Left lung (tissue), 10 donors: ENCODE data around the gene CELF5. TPM values are rescaled to one million over a fixed set of nuclear protein-coding genes. Genes with fewer than 3 reads are reported as not detected.
"Not testable (repeated sequence)": the region's sequence is repeated elsewhere in the genome, so short reads cannot be mapped to it uniquely, and the experiment has no call there.

ENCODE experiments used
- ATAC-seq: fragments of 200-7000 bp; cut with Tn5 transposase; one replicate; pipeline ENCODE4 v1.9.1; 2020; ENCODE audit warnings: moderate library complexity
- DNase-seq, 4 donors: peaks; one replicate each; pipeline ENCODE4 v3.0.0-alpha.2; 2013 to 2020
- H3K27ac ChIP-seq, 2 donors: fragments of 200-600 bp; sonication (generic) in 1 of 2; one replicate each; pipeline versions ENCODE4 v1.5.0 to v1.8.0; 2020 to 2021
- H3K27me3 ChIP-seq, 2 donors: fragments of 200-600 bp; sonication (generic) in 1 of 2; one replicate each; pipeline versions ENCODE4 v1.5.0 to v1.8.0; 2020 to 2021
- H3K36me3 ChIP-seq, 2 donors: fragments of 200-600 bp; sonication (generic) in 1 of 2; one replicate each; pipeline versions ENCODE4 v1.5.0 to v1.8.0; 2020 to 2021
- H3K4me1 ChIP-seq, 2 donors: fragments of 200-600 bp; one replicate each; pipeline ENCODE4 v1.8.0; 2021
- H3K4me3 ChIP-seq, 2 donors: fragments of 200-600 bp; sonication (generic) in 1 of 2; one replicate each; pipeline versions ENCODE4 v1.5.0 to v1.8.0; 2020 to 2021; ENCODE audit warnings: mild to moderate bottlenecking in 1 of 2
- H3K9me3 ChIP-seq, 2 donors: fragments of 200-600 bp; sonication (generic) in 1 of 2; one replicate each; pipeline versions ENCODE4 v1.5.0 to v1.8.0; 2020 to 2021
- CTCF ChIP-seq, 2 donors: fragments of 200-600 bp; sonication (generic) in 1 of 2; IDR thresholded peaks; one replicate each; pipeline versions ENCODE4 v1.5.0 to v1.8.0; 2021; ENCODE audit warnings: antibody characterized with exemption in 2 of 2
- intact Hi-C, 2 donors: fragments of 100-400 bp; cut with DNase I; formaldehyde crosslinking; loops; one replicate each; pipeline versions ENCODE4 v1.11.2 to v1.14.2; 2022
- polyA plus RNA-seq, 6 donors: library from polyadenylated mRNA; unstranded; fragments of 120-200 nt; gene quantifications; one replicate each; pipeline ENCODE4 v1.2.1, GENCODE V29; 2013; ENCODE audit not compliant: insufficient read length in 6 of 6
- total RNA-seq, 2 donors: library from RNA; stranded (reverse); fragmentation: NEBNext Ultra II Directional; extraction: Animal tissue kit (Norgen Biotek cat#: 25700); gene quantifications; one replicate each; pipeline ENCODE4 v1.2.1, GENCODE V29; 2021
- donor health status: DM: no; HTN: yes; CAD: no.
- donor health status: DM: no; HTN: no; CAD: no.

The CELF5 gene
- total and polyA plus RNA-seq, 8 donors: 0.38 to 3.9 (median 2.2) TPM; not detected in 1

DNA sequence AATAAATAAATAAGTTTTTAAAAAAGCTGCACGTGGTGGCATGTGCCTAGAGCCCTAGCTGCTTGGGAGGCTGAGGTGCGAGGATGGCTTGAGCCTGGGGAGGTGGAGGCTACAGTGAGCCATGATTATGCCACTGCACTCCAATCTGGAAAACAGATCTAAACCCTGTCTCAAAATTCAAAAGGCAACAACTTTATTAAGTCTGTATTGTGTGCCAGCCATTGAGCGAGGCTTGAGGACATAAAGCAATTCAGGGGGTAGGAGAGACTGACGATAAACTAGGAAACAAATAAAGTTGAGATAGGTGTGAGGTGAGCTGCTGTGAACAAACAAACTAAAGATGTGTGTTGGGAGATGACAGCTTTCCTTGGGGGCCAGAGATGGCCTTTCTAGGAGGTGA is 8.7 kb downstream of the CELF5 start:
- Histone ChIP-seq H3K4me3 (no peak overlapping the region), H3K27ac (no peak overlapping the region), H3K36me3 (no peaks in the 10 kb centered on the region), H3K9me3 (no peaks in the 10 kb centered on the region), H3K4me1 (no peaks in the 10 kb centered on the region), H3K27me3 (peaks cover 12 to 57% of the 10 kb centered on the region in 2 donors)
- intact Hi-C loops: no loop called here
- ATAC-seq (no peak), DNase-seq (no peak)
- no peak for TF ChIP-seq CTCF (IDR thresholded peaks at IDR 0.05)

DNA sequence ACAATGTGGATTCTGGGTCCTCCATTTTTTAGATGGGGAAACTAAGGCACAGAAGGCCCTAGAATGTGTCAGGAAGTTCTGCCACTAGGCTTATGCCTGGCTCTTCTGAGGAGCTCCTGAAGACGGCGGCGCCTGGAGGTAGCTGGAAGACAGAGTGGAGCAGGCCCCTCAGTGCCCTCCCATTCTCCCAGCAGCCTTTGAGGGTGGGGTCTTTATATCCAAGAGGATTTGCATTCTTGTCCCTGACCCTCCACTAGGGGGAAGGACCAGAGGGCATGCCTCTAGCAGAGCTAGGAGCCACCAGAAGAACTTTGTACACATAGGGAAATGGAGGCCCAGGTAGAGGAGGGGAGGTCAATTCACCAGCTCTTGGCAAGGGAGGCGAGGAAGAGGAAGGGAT is 9.4 kb downstream of the CELF5 start:
- peaks cover 9 to 49% of the 10 kb centered on the region in 2 donors for H3K27me3 ChIP-seq
- no peak for TF ChIP-seq CTCF (IDR thresholded peaks at IDR 0.05)
- no peak for DNase-seq
- ATAC-seq: no peak
- H3K4me3 ChIP-seq: no peak overlapping the region
- no peaks in the 10 kb centered on the region for H3K36me3 ChIP-seq
- H3K27ac ChIP-seq: no peak overlapping the region
- no peaks in the 10 kb centered on the region for H3K9me3 ChIP-seq
- no peaks in the 10 kb centered on the region for H3K4me1 ChIP-seq
- intact Hi-C loops: no loop called here

DNA sequence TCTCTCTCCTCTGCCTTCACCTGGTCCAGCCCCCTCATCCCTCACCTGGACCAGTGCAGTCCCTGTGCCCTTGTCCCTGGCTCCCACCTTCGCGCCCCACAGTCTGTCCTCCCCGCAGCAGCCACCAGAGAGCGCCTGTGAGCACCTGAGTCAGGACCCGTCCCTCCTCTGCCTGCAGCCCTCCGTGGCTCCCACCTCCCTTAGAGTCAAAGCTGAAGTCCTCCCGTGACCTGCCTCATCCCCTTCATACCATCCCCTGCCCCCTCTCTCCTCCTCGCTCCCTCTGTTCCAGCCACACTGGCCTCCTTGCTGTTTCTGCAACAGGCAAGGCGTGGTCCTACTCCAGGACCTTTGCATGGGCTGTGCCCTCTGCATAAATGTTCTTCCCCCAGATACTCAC is 10.3 kb downstream of the CELF5 start:
- Histone ChIP-seq H3K4me1 (no peaks in the 10 kb centered on the region), H3K36me3 (no peaks in the 10 kb centered on the region), H3K4me3 (no peak overlapping the region), H3K27me3 (peaks cover under 1 to 40% of the 10 kb centered on the region in 2 donors), H3K27ac (no peak overlapping the region), H3K9me3 (no peaks in the 10 kb centered on the region)
- no peak for DNase-seq
- intact Hi-C loops: no loop called here
- TF ChIP-seq CTCF (IDR thresholded peaks at IDR 0.05): no peak
- no peak for ATAC-seq

GRCh38 chr19:3235604-3236003 is 11.1 kb downstream of the CELF5 start:
- ATAC-seq, H3K4me3 ChIP-seq, H3K9me3 ChIP-seq, H3K27ac ChIP-seq, DNase-seq, H3K36me3 ChIP-seq, intact Hi-C loops, H3K4me1 ChIP-seq: not testable (repeated sequence)
- peaks cover 0 to 32% of the 10 kb centered on the region in 2 donors for H3K27me3 ChIP-seq

DNA sequence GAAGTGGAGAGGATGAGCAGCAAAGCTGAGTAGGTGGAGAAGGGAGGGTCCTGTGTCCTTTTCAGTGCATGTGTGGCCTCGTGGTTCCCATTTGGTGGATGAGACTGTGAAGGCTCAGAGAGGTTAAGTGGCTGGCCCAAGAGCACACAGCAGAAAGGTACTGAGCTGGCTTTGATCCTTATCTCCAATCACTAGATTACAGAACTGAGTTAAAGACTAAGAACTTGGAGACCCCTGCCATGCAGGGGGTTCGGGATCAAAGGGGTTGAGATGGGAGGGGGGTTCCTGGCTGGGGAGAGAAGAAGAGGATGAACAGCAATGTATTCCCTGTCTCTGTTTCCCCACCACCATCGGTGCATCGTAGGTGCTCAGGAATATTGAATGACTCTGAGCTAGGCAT is 11.8 kb downstream of the CELF5 start:
- intact Hi-C loops: no loop called here
- Histone ChIP-seq H3K27ac (no peak overlapping the region), H3K4me3 (no peak overlapping the region), H3K9me3 (no peaks in the 10 kb centered on the region), H3K27me3 (peaks cover 0 to 26% of the 10 kb centered on the region in 2 donors), H3K36me3 (no peaks in the 10 kb centered on the region), H3K4me1 (no peaks in the 10 kb centered on the region)
- no peak for TF ChIP-seq CTCF (IDR thresholded peaks at IDR 0.05)
- DNase-seq: no peak
- no peak for ATAC-seq

DNA sequence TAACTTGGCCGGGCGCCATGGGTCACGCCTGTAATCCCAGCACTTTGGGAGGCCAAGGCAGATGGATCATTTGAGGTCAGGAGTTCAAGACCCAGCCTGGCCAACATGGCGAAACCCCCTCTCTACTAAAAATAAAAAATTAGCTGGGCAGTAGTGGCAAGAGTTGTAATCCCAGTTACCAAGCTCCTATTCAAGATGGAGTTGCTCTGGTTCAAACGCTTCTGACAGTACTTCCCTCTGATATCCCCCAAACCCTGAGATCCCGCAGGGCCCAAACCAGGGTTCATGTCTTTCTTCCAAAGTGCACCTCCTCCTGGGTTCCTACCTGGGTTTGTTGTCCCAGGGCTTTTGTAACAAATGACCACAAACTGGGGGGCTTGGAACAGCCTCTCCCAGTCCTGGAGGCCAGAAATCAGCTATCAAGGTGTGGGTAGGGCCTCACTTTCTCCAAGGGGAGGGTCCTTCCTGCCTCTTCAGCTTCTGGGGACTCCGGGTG is 13.7 kb downstream of the CELF5 start:
- intact Hi-C loops: no loop called here
- no peak overlapping the region for H3K27ac ChIP-seq
- no peaks in the 10 kb centered on the region for H3K36me3 ChIP-seq
- peaks cover 0 to 34% of the 10 kb centered on the region in 2 donors for H3K27me3 ChIP-seq
- TF ChIP-seq CTCF (IDR thresholded peaks at IDR 0.05): no peak
- DNase-seq (no peak), ATAC-seq (no peak)
- no peak overlapping the region for H3K4me3 ChIP-seq
- H3K4me1 ChIP-seq: no peaks in the 10 kb centered on the region
- H3K9me3 ChIP-seq: no peaks in the 10 kb centered on the region
